ENCODE measurements around the gene MYO16.

Gene MYO16

GRCh38 chr13:108993346-108993745 is 363.9 kb downstream of the MYO16 start:
- Histone ChIP-seq H3K36me3 (no peaks in the 10 kb centered on the region), H3K4me1 (peaks cover 0 to 4% (median 0%) of the 10 kb centered on the region in 4 donors), H3K4me3 (no peak overlapping the region), H3K27me3 (no peaks in the 10 kb centered on the region), H3K27ac (no peak overlapping the region), H3K9me3 (no peaks in the 10 kb centered on the region)
- DNase-seq: no peak
- intact Hi-C loops (cut with DNase I; ENCODE audit: low total_unique reads): no loop called here
- TF ChIP-seq CTCF (IDR thresholded peaks at IDR 0.05): no peak

GRCh38 chr13:108996430-108996829 is 367.0 kb downstream of the MYO16 start:
- no peak overlapping the region for H3K27ac ChIP-seq
- no peaks in the 10 kb centered on the region for H3K9me3 ChIP-seq
- no peaks in the 10 kb centered on the region for H3K36me3 ChIP-seq
- intact Hi-C loops (cut with DNase I; ENCODE audit: low total_unique reads): no loop called here
- H3K4me3 ChIP-seq: no peak overlapping the region
- DNase-seq: no peak
- no peaks in the 10 kb centered on the region for H3K4me1 ChIP-seq
- H3K27me3 ChIP-seq: no peaks in the 10 kb centered on the region
- TF ChIP-seq CTCF (IDR thresholded peaks at IDR 0.05): no peak

GRCh38 chr13:109000207-109000606 is 370.8 kb downstream of the MYO16 start:
- no peak overlapping the region for H3K27ac ChIP-seq
- no peaks in the 10 kb centered on the region for H3K36me3 ChIP-seq
- DNase-seq: no peak
- no peak overlapping the region for H3K4me3 ChIP-seq
- H3K9me3 ChIP-seq: no peaks in the 10 kb centered on the region
- H3K27me3 ChIP-seq: no peaks in the 10 kb centered on the region
- intact Hi-C loops (cut with DNase I; ENCODE audit: low total_unique reads): no loop called here
- TF ChIP-seq CTCF (IDR thresholded peaks at IDR 0.05): no peak
- no peaks in the 10 kb centered on the region for H3K4me1 ChIP-seq

GRCh38 chr13:109002934-109003333 is 373.5 kb downstream of the MYO16 start:
- DNase-seq: no peak
- Histone ChIP-seq H3K27me3 (no peaks in the 10 kb centered on the region), H3K9me3 (no peaks in the 10 kb centered on the region), H3K27ac (no peak overlapping the region), H3K4me3 (no peak overlapping the region), H3K4me1 (no peaks in the 10 kb centered on the region), H3K36me3 (no peaks in the 10 kb centered on the region)
- intact Hi-C loops (cut with DNase I; ENCODE audit: low total_unique reads): no loop called here
- TF ChIP-seq CTCF (IDR thresholded peaks at IDR 0.05): no peak

GRCh38 chr13:109007946-109008345 is 378.5 kb downstream of the MYO16 start:
- no peak overlapping the region for H3K27ac ChIP-seq
- DNase-seq: no peak
- no peaks in the 10 kb centered on the region for H3K4me1 ChIP-seq
- H3K36me3 ChIP-seq: no peaks in the 10 kb centered on the region
- no peak overlapping the region for H3K4me3 ChIP-seq
- intact Hi-C loops (cut with DNase I; ENCODE audit: low total_unique reads): no loop called here
- no peak for TF ChIP-seq CTCF (IDR thresholded peaks at IDR 0.05)
- H3K9me3 ChIP-seq: no peaks in the 10 kb centered on the region
- H3K27me3 ChIP-seq: no peaks in the 10 kb centered on the region

GRCh38 chr13:109009756-109010155 is 380.3 kb downstream of the MYO16 start:
- H3K4me3 ChIP-seq: no peak overlapping the region
- H3K27me3 ChIP-seq: no peaks in the 10 kb centered on the region
- no peak for TF ChIP-seq CTCF (IDR thresholded peaks at IDR 0.05)
- H3K9me3 ChIP-seq: no peaks in the 10 kb centered on the region
- H3K36me3 ChIP-seq: no peaks in the 10 kb centered on the region
- H3K4me1 ChIP-seq: no peaks in the 10 kb centered on the region
- no peak overlapping the region for H3K27ac ChIP-seq
- intact Hi-C loops (cut with DNase I; ENCODE audit: low total_unique reads): no loop called here
- no peak for DNase-seq
